MM.1S (cell line): Measurements from ENCODE around the gene STXBP6.
"Not testable (repeated sequence)": the region's sequence is repeated elsewhere in the genome, so short reads cannot be mapped to it uniquely, and the experiment has no call there.

Experiments
- DNase-seq: peaks from one replicate; pipeline ENCODE4 v3.0.0-alpha.2; 2015
- H2AFZ ChIP-seq: fragments of 300-600 bp; sonication (generic); 2 replicates; pipeline ENCODE4 v1.6.0; 2016; ENCODE audit warnings: antibody characterized with exemption, low read length
- H3F3A ChIP-seq: fragments of 300-600 bp; sonication (generic); 2 replicates; pipeline ENCODE4 v1.6.1; 2016; ENCODE audit warnings: mild to moderate bottlenecking, antibody characterized with exemption, low read length, moderate library complexity, mixed read lengths; ENCODE audit not compliant: insufficient read depth
- H3K27ac ChIP-seq: fragments of 300-600 bp; sonication (generic); 2 replicates; pipeline ENCODE4 v1.5.1; 2016; ENCODE audit warnings: mild to moderate bottlenecking, low read length
- H3K27me3 ChIP-seq: fragments of 300-600 bp; sonication (generic); replicated peaks from 2 replicates; pipeline ENCODE4 v1.6.0; 2016; ENCODE audit warnings: low read length; ENCODE audit not compliant: insufficient read depth
- H3K36me3 ChIP-seq: fragments of 300-600 bp; sonication (generic); replicated peaks from 2 replicates; pipeline ENCODE4 v1.6.1; 2016; ENCODE audit warnings: mild to moderate bottlenecking, low read length, mixed read lengths; ENCODE audit not compliant: insufficient read depth
- H3K4me1 ChIP-seq: fragments of 300-600 bp; sonication (generic); 2 replicates; pipeline ENCODE4 v1.6.1; 2016; ENCODE audit warnings: low read length, mixed read lengths
- H3K4me2 ChIP-seq: fragments of 300-600 bp; sonication (generic); 2 replicates; pipeline ENCODE4 v1.6.0; 2016; ENCODE audit warnings: low read depth, low read length
- H3K4me3 ChIP-seq: fragments of 300-600 bp; sonication (generic); 2 replicates; pipeline ENCODE4 v1.5.1; 2016; ENCODE audit warnings: low read length, mixed read lengths
- H3K79me2 ChIP-seq: fragments of 300-600 bp; sonication (generic); 2 replicates; pipeline ENCODE4 v1.6.1; 2016; ENCODE audit warnings: mixed run types, low read length, mixed read lengths
- H3K9ac ChIP-seq: fragments of 300-600 bp; sonication (generic); 2 replicates; pipeline ENCODE4 v1.6.1; 2016; ENCODE audit warnings: low read length, mixed read lengths
- H3K9me2 ChIP-seq: fragments of 300-600 bp; sonication (generic); replicated peaks from 2 replicates; pipeline ENCODE4 v1.6.1; 2016; ENCODE audit warnings: mild to moderate bottlenecking, low read length, mixed read lengths; ENCODE audit not compliant: insufficient read depth
- H3K9me3 ChIP-seq: fragments of 300-600 bp; sonication (generic); replicated peaks from 2 replicates; pipeline ENCODE4 v1.6.1; 2016; ENCODE audit warnings: mild to moderate bottlenecking, low read length, mixed read lengths; ENCODE audit not compliant: insufficient read depth
- H4K20me1 ChIP-seq: fragments of 300-600 bp; sonication (generic); 2 replicates; pipeline ENCODE4 v1.6.1; 2016; ENCODE audit warnings: mild to moderate bottlenecking, low read length, moderate library complexity, mixed read lengths; ENCODE audit not compliant: insufficient read depth
- CTCF ChIP-seq: fragments of 300-600 bp; sonication (generic); IDR thresholded peaks from 2 replicates; pipeline ENCODE4 v1.5.1; 2016; ENCODE audit warnings: antibody characterized with exemption, low read length, mixed read lengths
- EZH2 ChIP-seq: fragments of 300-600 bp; sonication (generic); optimal IDR thresholded peaks from 2 replicates; pipeline ENCODE3; 2017; ENCODE audit warnings: low read depth, mild to moderate bottlenecking, antibody characterized with exemption, low read length, mixed read lengths
- EZH2phosphoT487 ChIP-seq: fragments of 300-600 bp; sonication (generic); IDR thresholded peaks from 2 replicates; pipeline ENCODE4 v1.6.1; 2018; ENCODE audit warnings: antibody characterized with exemption, low read length

Gene STXBP6

GRCh38 chr14:24774187-24774915 lies 275.6 kb downstream of the STXBP6 start:
- no peak for TF ChIP-seq EZH2
- TF ChIP-seq CTCF, result no peak
- TF ChIP-seq EZH2phosphoT487, result no peak
- H3K27me3 ChIP-seq, result no peaks in the 10 kb centered on the region
- H3K4me1 ChIP-seq, result no peaks in the 10 kb centered on the region
- no peak overlapping the region for H3K4me3 ChIP-seq
- no peak overlapping the region for H3K27ac ChIP-seq
- H3K4me2 ChIP-seq, result no peak overlapping the region
- no peaks in the 10 kb centered on the region for H3F3A ChIP-seq
- H3K36me3 ChIP-seq, result no peaks in the 10 kb centered on the region
- H3K9me3 ChIP-seq, result no peaks in the 10 kb centered on the region
- DNase-seq, result no peak
- no peaks in the 10 kb centered on the region for H3K79me2 ChIP-seq
- no peaks in the 10 kb centered on the region for H3K9me2 ChIP-seq
- no peaks in the 10 kb centered on the region for H4K20me1 ChIP-seq
- no peak overlapping the region for H3K9ac ChIP-seq
- H2AFZ ChIP-seq, result no peak overlapping the region

GRCh38 chr14:24773564-24773963 lies 276.4 kb downstream of the STXBP6 start:
- not testable (repeated sequence) for H3K4me2 ChIP-seq, H3K9me2 ChIP-seq, H3K9ac ChIP-seq, H3K36me3 ChIP-seq, H3K79me2 ChIP-seq, H3F3A ChIP-seq, H3K27ac ChIP-seq, DNase-seq, H4K20me1 ChIP-seq, H3K27me3 ChIP-seq, H3K4me1 ChIP-seq, H3K9me3 ChIP-seq, H3K4me3 ChIP-seq, H2AFZ ChIP-seq

GRCh38 chr14:24766434-24766833 lies 283.5 kb downstream of the STXBP6 start:
- H3K27me3 ChIP-seq, result no peaks in the 10 kb centered on the region
- DNase-seq, result no peak
- H3F3A ChIP-seq, result no peaks in the 10 kb centered on the region
- no peak overlapping the region for H3K4me3 ChIP-seq
- H3K4me1 ChIP-seq, result no peaks in the 10 kb centered on the region
- H3K36me3 ChIP-seq, result no peaks in the 10 kb centered on the region
- TF ChIP-seq EZH2phosphoT487 (no peak), EZH2 (no peak), CTCF (no peak)
- no peaks in the 10 kb centered on the region for H3K9me2 ChIP-seq
- H3K9ac ChIP-seq, result no peak overlapping the region
- H4K20me1 ChIP-seq, result no peaks in the 10 kb centered on the region
- H2AFZ ChIP-seq, result no peak overlapping the region
- no peak overlapping the region for H3K4me2 ChIP-seq
- H3K79me2 ChIP-seq, result no peaks in the 10 kb centered on the region
- no peak overlapping the region for H3K27ac ChIP-seq
- H3K9me3 ChIP-seq, result no peaks in the 10 kb centered on the region

GRCh38 chr14:24761141-24761540 lies 288.8 kb downstream of the STXBP6 start:
- no peak for TF ChIP-seq EZH2
- TF ChIP-seq CTCF, result no peak
- TF ChIP-seq EZH2phosphoT487, result no peak

More at GRCh38 chr14:24761141-24761540, 288.8 kb downstream of the STXBP6 start:
- no peak for DNase-seq
- H3F3A ChIP-seq, result no peaks in the 10 kb centered on the region
- H3K9me3 ChIP-seq, result no peaks in the 10 kb centered on the region
- H2AFZ ChIP-seq, result no peak overlapping the region
- H3K27ac ChIP-seq, result no peak overlapping the region
- H3K9me2 ChIP-seq, result no peaks in the 10 kb centered on the region
- no peaks in the 10 kb centered on the region for H3K4me1 ChIP-seq
- H3K36me3 ChIP-seq, result no peaks in the 10 kb centered on the region
- H3K79me2 ChIP-seq, result no peaks in the 10 kb centered on the region
- H3K4me3 ChIP-seq, result no peak overlapping the region
- no peak overlapping the region for H3K4me2 ChIP-seq
- H3K9ac ChIP-seq, result no peak overlapping the region
- H4K20me1 ChIP-seq, result no peaks in the 10 kb centered on the region
- no peaks in the 10 kb centered on the region for H3K27me3 ChIP-seq
